Endothelial cell (in vitro differentiated cells): ENCODE measurements around the gene ZNF709. TPM values are rescaled to one million over a fixed set of nuclear protein-coding genes. Genes with fewer than 3 reads are reported as not detected.

Source experiments
- DNase-seq: peaks from one replicate; pipeline ENCODE4 v3.0.0; 2021; ENCODE audit warnings: low spot score
- H3K27ac Mint-ChIP-seq: one replicate; pipeline ENCODE4 v1.8.0; 2021; ENCODE audit warnings: mixed read lengths, inconsistent platforms; ENCODE audit not compliant: unreplicated experiment
- H3K27me3 Mint-ChIP-seq: one replicate; pipeline ENCODE4 v1.8.0; 2021; ENCODE audit warnings: mild to moderate bottlenecking, moderate library complexity, mixed read lengths, inconsistent platforms; ENCODE audit not compliant: unreplicated experiment
- H3K36me3 Mint-ChIP-seq: one replicate; pipeline ENCODE4 v1.8.0; 2021; ENCODE audit warnings: mild to moderate bottlenecking, low read depth, mixed read lengths, inconsistent platforms; ENCODE audit not compliant: unreplicated experiment
- H3K4me1 Mint-ChIP-seq: one replicate; pipeline ENCODE4 v1.8.0; 2021; ENCODE audit warnings: mild to moderate bottlenecking, mixed read lengths, inconsistent platforms; ENCODE audit not compliant: unreplicated experiment
- H3K4me3 Mint-ChIP-seq: one replicate; pipeline ENCODE4 v1.8.0; 2021; ENCODE audit warnings: mild to moderate bottlenecking, mixed read lengths, inconsistent platforms; ENCODE audit not compliant: unreplicated experiment
- H3K9me3 Mint-ChIP-seq: one replicate; pipeline ENCODE4 v1.8.0; 2021; ENCODE audit warnings: mixed read lengths, inconsistent platforms; ENCODE audit not compliant: unreplicated experiment
- long read RNA-seq: library from polyadenylated mRNA; unstranded; transcript quantifications from one replicate; pipeline ENCODE4 v2.0.0, GENCODE V29; 2020; ENCODE audit not compliant: unreplicated experiment
- total RNA-seq: library from RNA; stranded (reverse); fragmentation: NEBNext Ultra II Directional; extraction: Animal tissue kit (Norgen Biotek cat#: 25700); gene quantifications from one replicate; pipeline ENCODE4 v1.2.1, GENCODE V29; 2021; ENCODE audit not compliant: unreplicated experiment
- TF ChIP-seq, protein P1 (sequence below): fragments of 200-600 bp; sonication (generic); IDR thresholded peaks from one replicate; pipeline ENCODE4 v1.5.0; 2021; ENCODE audit warnings: antibody characterized with exemption; ENCODE audit not compliant: unreplicated experiment

The ZNF709 gene
- total RNA-seq: 6.6 TPM
- long read RNA-seq, full-length matches to known transcripts: 2 of 3 reads
- long read RNA-seq, partial matches to known transcripts: 0 of 3 reads
- long read RNA-seq, other reads (novel, unspliced or antisense): 1 of 3 reads

DNA sequence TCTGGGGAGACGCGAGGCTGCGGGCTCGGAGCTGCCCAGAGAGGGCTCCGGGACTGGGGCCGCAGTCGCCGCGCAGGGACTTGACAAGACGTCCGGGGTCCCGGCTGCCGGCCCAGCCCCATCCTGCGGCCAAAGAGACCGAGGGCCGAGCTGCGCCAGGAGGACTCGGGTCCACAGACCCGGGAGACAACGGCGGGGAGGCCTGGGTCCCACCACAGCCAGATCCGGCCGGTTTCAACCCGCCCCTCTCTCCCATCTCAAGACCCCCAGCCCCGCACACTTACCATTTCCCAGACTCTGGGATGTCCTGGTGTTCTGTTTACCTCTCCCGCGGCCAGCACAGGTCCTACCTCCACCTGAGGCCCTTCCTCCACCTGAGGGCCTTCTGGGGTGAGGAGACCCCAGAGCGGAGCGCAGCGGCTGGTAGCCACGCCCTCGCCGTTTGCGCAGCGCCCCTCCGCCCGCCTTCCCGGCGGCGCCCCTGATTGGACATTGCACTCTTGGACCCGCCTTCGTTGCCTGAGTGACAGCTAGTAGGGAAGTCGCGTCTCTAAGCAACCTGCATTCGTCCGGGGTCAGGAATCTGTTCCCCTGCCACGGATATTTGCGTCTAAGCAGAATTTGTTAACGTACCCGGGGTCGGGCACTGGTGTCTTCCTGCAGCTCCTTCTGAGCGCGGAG, at the start of gene ZNF709:
Gene ZNF709, minus strand, starts transcription at position 446 of the 681 bp plus-strand sequence. Its CDS starts 159 bp downstream, at position 287.
- no peaks in the 10 kb centered on the region for H3K36me3 Mint-ChIP-seq

DNA sequence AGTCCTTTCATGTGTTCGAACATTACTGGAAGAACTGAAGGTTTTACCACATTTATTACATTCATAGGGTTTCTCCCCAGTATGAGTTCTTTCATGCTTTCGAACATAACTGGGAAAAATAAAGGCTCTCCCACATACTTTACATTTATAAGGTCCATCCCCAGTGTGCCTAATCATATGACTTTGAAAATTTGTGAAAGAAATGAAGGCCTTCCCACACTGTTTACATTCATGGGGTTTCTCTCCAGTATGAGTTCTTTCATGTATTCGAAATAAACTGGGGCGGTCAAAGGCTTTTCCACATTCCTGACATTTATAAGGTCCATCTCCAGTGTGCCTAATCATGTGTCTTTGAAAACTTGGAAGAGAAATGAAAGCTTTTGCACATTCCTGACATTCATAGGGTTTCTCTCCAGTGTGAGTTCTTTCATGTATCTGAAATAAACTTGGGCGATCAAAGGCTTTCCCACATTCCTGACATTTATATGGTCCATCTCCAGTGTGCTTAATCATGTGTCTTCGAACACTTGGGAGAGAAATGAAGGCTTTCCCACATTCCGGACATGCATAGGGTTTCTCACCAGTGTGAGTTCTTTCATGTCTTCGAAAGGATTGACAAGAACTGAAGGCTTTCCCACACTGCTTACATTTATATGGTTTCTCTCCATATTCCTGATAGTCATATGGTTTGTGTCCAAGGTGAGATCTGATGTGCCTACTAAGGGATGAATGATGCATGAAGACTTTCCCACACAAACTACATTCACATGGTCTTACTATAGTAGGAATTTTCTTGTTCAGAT, 42.6 kb upstream of the ZNF709 start:
- DNase-seq: no peak
- TF ChIP-seq, protein P1, sequence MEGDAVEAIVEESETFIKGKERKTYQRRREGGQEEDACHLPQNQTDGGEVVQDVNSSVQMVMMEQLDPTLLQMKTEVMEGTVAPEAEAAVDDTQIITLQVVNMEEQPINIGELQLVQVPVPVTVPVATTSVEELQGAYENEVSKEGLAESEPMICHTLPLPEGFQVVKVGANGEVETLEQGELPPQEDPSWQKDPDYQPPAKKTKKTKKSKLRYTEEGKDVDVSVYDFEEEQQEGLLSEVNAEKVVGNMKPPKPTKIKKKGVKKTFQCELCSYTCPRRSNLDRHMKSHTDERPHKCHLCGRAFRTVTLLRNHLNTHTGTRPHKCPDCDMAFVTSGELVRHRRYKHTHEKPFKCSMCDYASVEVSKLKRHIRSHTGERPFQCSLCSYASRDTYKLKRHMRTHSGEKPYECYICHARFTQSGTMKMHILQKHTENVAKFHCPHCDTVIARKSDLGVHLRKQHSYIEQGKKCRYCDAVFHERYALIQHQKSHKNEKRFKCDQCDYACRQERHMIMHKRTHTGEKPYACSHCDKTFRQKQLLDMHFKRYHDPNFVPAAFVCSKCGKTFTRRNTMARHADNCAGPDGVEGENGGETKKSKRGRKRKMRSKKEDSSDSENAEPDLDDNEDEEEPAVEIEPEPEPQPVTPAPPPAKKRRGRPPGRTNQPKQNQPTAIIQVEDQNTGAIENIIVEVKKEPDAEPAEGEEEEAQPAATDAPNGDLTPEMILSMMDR: no peak
- Mint-ChIP-seq H3K9me3 (peaks cover 81% of the 10 kb centered on the region), H3K36me3 (peaks cover 92% of the 10 kb centered on the region), H3K27ac (no peak overlapping the region), H3K4me1 (no peaks in the 10 kb centered on the region), H3K27me3 (peaks cover 21% of the 10 kb centered on the region), H3K4me3 (peak overlapping the region; percentile 86)

More for the DNA sequence above, at the start of gene ZNF709:
- Mint-ChIP-seq H3K27me3 (peaks cover 7% of the 10 kb centered on the region), H3K9me3 (no peaks in the 10 kb centered on the region), H3K27ac (peak within 1 kb of the TSS; percentile 94), H3K4me3 (peak within 1 kb of the TSS; percentile 93), H3K4me1 (peaks cover 14% of the 10 kb centered on the region)
- TF ChIP-seq, protein P1: no peak
- DNase-seq: peak; percentile 93

DNA sequence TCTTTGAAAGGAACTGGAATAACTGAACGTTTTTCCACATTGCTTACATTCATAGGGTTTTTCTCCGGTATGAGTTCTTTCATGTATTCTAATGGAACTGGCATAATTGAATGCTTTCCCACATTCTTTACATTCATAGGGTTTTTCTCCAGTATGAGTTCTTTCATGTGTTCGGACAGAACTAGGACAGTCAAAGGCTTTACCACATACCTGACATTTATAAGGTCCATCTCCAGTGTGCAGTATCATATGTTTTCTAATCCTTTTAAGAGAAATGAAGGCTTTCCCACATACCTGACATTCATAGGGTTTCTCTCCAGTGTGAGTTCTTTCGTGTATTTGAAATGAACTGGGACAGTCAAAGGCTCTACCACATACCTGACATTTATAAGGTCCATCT, 41.9 kb upstream of the ZNF709 start:
- H3K27me3 Mint-ChIP-seq: peaks cover 24% of the 10 kb centered on the region
- peaks cover 93% of the 10 kb centered on the region for H3K36me3 Mint-ChIP-seq
- peaks cover 84% of the 10 kb centered on the region for H3K9me3 Mint-ChIP-seq
- no peak overlapping the region for H3K27ac Mint-ChIP-seq
- peak overlapping the region; percentile 86 for H3K4me3 Mint-ChIP-seq
- TF ChIP-seq, protein P1: no peak
- DNase-seq: no peak
- H3K4me1 Mint-ChIP-seq: no peaks in the 10 kb centered on the region

DNA sequence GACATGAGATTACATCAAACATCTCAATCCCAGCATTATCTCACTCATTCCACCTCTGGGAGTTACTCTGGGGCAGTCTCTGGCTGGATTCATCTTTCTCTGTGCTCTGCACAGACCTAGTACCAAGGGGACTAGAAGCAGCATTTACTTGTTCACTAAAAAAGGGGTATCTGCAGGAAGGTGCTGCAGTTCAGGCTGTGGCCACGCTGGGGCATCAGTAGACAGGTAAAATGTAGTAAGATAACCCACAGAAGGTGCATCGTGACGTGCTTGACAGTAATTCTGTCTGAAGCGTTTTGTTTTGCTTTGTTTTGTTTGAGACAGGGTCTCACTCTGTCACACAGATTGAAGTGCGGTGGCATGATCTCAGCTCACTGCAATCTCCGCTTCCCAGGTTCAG, 37.4 kb upstream of the ZNF709 start:
- no peak overlapping the region for H3K27ac Mint-ChIP-seq
- DNase-seq: no peak

More for the DNA sequence above, 37.4 kb upstream of the ZNF709 start:
- Mint-ChIP-seq H3K36me3 (peaks cover 81% of the 10 kb centered on the region), H3K4me3 (peak overlapping the region; percentile 76), H3K27me3 (peaks cover 28% of the 10 kb centered on the region), H3K4me1 (no peaks in the 10 kb centered on the region), H3K9me3 (peaks cover 61% of the 10 kb centered on the region)
- TF ChIP-seq, protein P1: no peak
